Stimulated activated CD8-positive, alpha-beta memory T cell treated with anti-CD3 and anti-CD28 coated beads, Interleukin-12 subunit alpha, Interleukin-12 subunit beta, amount 100 ng/mL, for 24 hours (primary cell): Measurements from ENCODE around the gene MICAL3.
A peak's percentile ranks its signal among the peaks of the same experiment; 100 is the strongest.

Source experiments
- DNase-seq: peaks from one replicate; pipeline ENCODE4 v3.0.0-alpha.2; 2020; ENCODE audit errors: extremely low read depth

The MICAL3 gene

DNA sequence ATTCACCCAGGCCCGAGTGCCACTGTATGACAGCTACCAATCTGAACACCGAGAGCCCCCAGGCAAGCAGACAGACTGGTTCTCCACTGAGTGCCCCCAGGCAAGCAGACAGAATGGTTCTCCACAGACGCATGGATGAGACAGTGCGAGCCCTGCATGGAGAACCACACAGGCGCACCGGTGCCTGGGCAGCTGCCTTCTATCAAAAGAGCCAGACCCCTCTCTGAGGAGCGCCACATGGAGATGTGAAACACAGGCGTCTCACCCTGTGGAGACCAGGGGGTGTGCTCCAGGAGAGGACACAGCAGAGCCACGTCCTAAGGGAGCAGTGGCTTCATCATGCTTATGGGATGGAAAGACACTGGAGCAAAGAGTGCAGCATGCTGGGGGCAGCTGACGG is 155.6 kb downstream of the MICAL3 start:
- no peak for DNase-seq

DNA sequence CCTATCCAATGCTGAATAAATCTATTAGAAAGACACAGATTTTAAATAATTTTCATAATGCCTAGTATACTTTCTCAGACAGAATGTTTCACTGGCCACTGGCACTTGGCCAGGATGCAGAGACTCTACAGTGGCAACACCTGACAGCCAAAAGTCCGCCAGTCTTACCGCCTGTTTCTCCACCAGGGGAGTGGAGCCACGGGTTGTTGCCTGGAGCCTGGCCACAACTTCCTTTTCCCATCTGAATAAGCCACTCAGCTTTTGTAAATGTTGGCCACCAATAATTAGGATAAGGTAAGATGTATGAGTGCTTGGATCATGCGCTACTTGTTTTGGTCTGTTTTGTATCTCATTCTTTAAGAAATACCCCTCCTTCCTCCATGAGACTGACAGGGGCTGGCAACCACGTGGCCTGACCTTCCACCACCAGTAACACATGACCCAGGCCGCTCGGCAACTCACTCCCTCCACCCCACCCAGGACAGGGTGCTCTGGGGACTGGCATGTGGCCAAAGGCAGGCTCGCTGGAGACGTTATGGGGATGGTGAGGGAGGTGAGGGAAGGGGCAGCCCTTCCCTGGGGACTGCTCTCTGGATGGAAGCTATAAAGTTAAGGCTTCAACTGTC is 157.1 kb downstream of the MICAL3 start:
- no peak for DNase-seq

DNA sequence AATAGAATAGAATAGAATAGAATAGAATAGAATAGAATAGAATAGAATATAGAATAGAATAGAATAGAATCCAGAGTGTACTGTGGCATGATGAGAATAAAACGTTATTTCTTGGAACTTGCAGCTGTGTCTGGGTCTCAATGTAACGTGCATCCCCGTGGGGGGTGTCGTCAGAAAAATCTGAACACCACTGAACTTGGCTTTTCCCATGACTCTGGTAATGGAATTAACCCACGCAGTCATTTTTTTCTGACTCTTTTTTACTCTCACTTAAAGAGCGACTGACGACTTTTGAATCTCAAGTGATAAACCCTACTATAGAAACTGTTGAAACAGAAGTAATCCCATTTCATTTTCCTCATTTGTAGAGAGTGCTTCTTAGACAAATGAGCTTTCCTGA is 157.7 kb downstream of the MICAL3 start:
- no peak for DNase-seq

DNA sequence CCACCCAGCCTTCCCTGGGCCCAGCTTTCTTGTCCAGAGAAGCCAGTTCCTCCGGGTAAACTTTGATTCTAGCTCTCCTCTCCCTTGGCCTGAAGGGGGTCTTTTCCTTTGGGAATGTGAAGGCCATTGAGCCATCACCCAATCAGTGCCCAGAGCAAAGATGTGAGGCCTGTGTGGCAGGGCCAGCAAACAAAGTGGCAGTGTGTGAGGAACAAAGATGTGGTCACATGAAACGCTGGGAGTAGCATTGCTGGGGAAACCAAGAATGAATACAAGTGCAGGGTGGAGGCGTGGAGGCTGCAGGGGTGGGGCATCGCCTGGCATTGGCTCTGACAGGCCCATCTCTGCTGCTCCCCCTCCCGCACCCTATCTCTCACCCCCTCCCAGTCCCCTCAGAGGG is 158.2 kb downstream of the MICAL3 start:
- no peak for DNase-seq

DNA sequence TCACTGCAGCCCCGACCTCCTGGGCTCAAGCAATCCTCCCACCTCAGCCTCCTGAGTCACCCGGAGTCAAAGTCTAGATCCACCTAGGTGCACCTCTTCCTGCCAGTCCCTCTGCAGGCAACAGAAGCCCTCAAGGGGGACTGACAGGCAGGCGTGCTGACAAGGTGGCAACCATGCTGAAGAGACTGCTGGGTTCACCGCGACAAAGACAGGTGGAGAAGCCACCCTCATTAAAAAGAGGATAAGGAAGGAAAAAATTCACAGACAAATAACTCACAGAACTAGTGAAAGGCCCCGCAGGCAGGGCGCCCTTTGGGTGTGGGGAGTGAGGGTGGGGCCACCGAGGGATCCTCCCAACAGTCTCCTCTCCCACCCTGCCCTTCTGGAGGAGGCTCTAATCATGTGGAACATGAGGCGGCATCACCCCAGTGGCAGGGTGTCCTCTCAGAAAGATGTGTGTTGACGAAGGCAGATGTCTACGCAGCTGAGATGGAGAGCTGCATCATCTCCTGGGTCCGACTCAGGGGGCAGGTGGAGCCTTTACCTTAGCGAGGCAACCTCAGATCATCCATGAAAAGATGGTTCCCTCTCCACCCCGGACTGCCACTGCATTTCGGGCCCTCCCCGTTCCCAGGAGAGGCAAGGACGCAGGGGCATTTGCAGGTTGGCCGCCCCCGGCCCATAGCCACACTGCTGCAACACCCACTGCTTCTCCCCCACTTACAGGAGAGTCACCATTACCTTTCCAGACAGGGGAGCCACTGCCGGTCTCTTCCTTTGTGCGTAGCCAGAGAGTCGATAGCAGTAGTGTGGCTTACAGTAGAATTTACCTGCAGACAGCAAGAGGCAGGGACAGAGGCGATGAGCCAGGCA is 158.9 kb downstream of the MICAL3 start:
- DNase-seq, result no peak

DNA sequence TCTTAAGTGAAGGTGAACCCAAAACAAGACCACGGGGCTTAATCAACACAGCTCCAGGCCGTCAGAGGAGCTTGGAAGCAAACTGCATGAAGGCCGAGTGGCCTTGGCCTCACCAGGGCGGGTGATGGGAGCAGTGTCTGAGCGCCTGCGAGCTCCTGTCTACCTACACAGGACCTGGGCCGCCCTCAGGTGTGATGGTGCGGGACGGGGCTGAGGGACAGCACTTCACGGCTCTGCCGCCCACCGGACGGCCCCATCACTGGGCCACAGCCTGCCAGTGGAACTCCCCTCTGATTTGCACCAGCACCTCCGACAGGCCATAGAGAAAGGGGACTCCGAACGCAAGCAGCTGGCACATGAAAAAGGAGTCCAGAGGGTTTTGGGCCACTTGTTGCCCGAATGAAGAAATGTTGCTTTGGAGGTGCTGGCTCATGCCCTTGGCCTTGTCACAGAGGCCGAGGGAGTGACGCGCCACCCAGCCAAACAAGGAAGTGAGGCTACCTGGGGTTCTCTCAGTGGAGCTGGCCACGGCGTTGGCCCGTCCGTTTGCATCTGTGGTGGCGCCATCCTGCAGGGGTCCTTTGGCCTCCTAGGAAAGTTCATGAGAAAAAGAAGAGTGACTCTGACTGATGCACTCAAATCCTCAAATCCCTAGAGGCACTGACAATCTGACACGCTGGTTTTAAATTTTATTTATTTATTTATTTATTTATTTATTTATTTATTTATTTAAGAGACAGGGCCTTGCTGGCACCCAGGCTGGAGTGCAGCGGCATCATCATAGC is 159.8 kb downstream of the MICAL3 start:
- no peak for DNase-seq

DNA sequence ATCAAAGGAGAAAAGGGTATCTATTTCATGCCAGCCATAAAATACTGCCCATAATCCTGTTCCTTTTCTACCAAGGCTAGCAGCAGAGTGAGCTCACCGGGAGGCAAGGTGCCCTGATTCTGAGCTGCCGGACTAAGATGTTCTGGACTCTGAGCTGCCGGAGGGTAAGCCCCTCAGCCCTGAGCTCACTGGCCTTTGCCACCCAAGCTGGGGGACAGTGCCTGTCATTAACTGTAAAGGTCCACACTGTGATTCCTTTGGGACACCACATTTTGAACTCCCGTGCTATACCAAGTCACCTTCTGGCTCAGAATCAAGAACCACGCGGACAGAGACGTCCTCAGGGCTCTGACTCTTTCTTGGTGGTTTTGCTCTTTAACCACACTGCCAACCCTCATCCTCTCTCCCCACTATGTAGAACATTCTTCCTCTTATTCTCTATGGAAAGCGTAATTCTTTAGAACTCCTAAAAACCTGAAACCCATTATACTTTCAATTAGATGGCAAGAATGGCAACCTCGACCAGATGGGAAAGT is 161.6 kb downstream of the MICAL3 start:
- no peak for DNase-seq

DNA sequence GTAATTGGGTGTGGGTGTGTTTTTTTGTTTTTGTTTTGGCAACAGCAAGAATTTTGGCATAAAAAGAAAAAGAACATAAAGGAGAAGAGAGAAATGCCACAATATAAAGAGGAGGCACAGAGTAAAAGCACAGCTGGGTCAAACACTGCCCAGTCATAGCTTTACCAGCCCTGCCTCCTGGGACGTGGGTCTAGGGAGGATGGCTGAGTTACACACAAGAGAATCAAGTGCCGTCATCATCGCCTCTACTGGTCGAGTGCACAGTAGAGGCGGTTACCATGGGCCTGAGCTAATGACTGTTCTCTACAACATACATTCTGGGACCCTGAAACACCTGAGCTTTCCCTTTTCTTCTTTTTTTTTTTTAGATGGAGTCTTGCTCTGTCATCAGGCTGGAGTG is 162.5 kb downstream of the MICAL3 start:
- no peak for DNase-seq

DNA sequence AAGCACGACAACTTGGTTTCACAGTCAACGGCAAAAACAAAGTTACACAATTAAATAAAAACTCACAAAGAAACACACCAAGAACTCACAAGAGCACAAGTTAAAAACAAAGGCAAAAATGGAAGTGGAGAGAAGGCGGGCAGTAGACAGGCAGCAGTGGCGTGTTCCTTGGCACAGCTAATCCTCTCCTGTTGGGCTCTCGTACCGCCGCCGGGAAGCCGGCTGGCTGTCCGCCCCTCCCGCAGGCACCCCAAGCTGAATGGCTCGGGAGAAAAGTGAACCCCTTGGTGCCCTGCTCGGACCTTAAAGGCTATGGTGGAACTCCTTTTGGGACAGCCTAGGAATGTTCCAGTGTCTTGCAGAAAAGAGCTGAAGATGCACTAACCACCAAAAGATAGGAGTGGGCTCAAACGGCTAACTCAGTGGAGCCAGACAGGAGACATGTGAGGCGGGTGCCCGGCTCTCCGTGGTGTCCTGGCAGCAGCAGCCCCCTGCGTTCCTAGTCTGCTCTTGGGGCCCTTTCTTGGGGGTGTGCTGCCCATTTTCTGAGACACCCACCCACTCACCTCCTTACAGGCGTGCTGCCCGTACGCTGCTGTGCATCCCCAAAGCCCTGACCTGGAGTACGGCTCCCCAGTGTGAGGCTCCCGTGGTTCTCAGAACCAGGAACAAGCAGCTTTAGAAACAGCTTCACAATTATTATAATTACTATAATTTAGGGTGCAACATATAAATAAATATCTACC is 164.0 kb downstream of the MICAL3 start:
- DNase-seq, result no peak

DNA sequence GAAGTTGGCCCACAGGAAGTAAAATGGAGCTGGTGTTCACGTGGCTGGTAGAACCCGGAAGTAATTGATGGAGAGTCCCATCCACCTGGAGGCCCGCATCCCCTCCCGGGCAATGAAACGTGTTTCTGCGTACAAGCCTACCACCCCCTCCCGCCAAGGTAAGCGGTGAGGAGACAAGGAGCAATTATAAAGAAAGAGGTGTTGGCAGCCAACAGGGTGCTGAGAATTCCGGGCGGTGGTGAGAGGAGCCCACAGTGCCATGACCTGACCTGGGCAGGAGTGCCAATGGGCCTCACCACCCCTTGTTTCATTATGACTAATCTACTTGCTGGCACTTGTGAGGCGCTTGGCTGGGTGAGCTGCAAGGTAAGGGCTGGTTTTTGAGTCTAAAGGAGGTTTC is 166.3 kb downstream of the MICAL3 start:
- no peak for DNase-seq

DNA sequence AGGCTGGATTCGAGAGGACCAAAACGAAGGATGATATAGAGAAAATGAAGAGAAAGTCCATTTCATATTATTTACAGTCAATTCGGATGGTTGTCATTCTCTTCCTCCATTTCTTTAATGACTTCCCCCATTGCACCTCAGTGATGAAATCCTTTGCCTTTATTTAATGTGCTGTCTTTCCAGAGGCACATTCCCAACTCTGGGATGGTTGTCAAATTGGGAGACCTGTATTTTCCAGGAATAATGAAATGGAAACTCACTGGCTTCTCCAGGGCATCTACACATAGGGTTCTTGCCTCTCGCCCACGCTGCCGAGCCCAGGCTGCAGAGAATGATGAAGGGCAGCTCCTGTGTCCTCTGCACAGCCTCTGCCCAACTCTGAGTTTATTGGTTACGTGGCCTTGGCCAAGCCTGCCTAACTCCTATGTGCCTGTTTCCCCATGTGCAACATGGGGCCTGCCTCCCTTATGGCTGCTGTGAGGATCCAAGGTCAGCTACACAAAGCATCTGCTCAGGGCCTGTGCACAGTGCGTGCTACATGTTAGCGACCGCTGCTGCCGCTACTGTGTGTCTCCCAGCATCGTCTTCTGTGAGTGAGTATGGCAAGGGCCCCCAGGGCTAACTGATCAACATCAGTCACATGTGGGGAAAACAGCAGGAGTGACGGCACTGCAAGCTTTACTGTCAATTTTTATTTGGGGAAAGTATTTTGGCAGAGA is 168.6 kb downstream of the MICAL3 start:
- DNase-seq, result no peak

DNA sequence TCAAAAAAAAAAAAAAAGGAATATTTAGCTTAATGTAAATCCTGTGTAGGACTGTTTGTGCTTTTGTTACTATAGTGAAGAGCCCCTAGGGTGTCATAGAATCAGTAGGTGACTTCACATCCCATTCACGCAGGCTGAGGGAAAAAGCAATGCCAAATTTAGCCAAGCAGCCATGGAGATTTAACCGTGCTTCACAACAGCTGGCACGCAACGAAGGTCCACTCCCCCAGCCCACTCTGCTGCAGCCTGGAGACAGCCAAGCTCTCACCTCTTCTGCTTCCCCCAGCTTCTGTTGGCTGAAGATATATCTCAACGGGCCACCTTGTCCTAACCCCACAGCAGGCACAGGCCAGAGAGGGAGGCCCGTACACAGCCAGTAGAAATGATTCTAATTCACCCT is 171.3 kb downstream of the MICAL3 start:
- no peak for DNase-seq

DNA sequence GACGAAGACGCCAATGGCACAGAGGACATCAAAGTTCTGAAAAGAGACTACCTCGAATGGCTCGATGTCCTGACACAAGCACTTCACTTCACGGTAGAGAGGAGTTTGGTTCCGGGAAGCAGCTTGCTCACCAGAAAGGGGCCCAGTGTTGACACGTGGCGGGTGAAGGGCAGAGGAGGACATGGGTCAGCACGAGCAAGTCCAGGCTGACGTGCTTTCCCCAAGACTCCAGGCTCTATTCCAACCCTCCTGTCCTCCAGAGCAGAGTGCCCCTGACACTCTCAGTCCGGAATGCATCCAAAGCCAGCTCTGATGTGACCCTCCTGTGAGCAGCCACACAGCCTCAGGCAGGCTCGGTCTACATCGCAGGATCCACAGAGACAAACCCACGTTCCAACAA is 172.6 kb downstream of the MICAL3 start:
- no peak for DNase-seq

DNA sequence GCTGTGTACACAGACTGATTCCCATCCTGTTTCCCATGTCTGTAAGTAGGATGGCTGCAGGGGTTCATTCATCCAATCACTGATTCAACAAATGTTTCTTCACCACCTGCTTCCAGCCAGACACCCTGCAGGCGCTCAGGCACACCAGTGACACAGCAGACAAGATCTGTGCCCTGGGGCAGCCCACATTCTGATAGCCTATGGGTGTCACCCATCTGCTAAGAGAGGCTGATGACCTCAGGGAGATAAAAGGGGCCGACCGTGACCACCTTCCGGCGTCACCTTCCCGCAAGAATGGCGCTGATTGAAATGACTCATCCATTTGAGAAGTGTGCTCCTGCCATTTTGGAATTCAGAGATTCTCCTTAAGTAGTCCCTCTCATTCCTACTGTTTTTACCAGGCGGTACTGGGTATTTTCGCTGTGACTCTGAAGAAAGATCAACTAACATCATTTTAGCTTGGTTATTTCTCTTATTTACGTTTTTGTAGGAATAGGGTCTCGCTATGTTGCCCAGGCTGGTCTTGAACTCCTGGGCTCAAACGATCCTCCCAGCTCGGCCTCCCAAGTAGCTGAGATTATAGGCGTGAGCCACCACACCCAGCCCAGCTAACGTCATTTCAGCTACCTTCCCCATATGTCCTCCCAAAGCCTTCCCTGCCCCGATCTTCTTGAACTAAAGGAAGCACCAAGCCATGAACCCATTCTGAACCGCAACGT is 176.8 kb downstream of the MICAL3 start:
- DNase-seq, result no peak

DNA sequence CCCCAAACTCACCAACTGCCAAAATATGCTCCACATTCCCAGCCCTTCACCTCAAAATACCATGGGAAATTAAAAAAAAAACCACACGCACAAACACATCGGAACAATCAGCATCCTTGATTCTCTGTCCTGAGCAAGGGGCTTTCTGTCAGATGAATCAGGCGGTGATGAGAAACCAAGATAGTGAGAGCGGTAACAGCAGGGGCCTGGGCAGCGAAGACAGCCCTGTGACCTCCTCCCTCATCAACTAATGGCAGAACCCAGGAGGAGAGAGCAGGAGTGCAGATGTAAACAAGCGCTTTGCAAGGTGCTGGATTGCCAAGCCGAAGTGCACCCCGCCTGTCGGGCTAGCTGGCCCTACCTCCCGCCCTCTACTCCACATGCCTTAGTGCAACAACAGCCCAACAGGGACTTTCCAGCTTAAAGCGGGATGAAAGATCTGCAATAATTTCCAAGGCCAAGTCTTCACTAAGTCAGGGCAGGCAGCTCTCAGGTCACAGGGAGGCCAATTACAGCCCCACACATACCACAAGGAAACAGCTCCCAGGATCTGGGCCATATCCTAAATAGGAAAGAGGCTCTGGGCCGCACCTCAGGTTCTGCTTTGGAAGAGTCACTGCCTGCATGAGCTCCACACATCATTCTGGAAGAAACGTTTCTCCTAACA is 177.9 kb downstream of the MICAL3 start:
- no peak for DNase-seq

DNA sequence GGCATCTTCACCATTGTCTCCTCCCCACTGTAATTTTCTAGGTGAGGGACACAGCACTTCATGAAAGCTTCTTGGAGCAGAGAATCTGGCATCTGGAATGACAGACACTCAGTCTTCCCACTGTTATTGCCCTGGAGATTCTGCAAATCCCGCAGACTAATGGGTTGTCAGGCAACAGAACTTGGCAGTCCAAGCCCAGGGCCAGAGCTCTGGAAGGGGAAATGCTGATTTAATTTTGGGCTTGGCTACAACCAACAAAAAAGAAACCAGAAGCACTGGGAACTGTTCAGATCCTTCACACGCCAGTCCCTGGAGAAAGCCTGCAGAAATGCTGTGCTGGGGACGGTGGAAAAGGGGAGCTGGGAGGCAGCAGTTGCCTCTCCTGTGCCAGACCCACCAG is 178.6 kb downstream of the MICAL3 start:
- DNase-seq, result no peak

DNA sequence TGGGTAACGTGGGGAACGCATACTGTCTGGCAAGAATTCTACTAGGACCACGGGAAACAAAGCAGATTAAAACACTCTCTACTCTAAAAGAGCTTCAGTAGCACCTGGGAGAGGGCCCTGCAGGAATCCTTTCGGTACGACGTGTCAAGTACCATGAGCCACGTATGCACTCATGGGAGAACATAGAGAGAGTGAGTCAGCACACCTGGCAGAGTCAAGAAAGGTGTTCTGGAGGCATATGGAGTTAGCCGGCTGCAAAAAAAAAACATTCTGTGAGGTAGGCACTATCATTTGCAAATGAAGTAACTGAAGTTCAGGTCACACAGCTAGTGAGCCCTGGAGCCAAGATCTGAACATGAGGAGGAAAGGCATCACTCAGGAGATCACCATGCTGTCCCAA is 179.0 kb downstream of the MICAL3 start:
- no peak for DNase-seq

DNA sequence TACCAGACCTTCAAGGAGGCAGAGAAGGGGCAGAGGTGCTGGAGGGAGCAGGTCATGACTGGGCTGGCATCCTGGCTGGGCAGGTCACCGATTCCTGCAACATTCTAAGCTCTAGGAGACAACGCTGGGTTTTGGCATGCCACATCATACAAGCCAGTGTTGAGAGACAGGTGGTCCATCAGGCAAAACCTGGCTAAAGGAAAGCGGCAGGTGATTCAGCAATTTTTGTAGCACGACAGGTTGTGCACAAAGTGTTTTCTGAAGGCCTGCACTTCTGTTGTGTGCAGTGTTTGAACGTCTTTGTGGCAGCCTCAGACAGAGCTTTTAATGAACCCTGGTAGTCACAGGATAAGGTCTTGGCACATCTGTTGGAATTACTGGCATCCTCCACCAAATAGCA is 180.2 kb downstream of the MICAL3 start:
- no peak for DNase-seq

DNA sequence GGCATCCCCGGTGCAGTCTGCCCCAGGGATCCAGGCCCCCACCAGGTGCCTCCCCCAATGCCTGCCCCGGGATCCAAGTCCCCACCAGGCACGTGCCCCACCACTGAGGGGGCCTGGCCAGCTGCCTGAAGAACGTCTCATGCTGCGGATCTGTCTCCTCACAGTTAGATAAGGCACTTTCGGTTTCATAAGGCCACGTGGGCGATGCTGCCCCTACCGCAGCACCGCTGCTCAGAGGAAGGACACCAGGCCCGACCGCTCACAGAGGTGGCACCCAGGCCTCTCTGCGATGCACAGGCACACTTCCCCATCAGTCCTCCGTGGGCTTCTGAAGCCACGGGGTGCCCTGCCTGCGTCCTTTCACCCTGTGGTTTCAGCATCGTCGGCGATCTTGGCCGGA is 182.0 kb downstream of the MICAL3 start:
- peak; percentile 3 for DNase-seq

DNA sequence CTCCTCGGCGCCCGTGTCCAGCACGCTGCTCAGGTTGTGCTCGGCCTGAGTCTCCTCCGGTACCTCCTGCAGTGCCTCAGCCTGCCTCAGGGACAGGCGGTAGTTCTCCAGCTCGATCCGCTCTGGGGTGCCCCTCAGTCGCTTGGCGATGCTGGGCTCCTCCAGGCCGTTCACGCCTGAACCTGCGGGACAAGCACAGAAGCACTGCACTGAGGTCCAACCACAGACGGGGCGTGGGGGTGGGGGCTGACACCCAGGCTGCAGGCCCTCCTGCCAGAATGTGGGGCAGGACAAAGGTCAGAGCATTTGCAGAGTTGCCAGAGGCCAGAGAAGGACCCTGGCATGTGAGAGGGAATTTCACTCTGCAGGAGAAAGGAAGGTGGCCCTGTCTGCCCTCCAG is 182.5 kb downstream of the MICAL3 start:
- no peak for DNase-seq
